Measurements from ENCODE around the gene TMEM190. TPM values are rescaled to one million over a fixed set of nuclear protein-coding genes. Genes with fewer than 3 reads are reported as not detected.
"Not testable (repeated sequence)": the region's sequence is repeated elsewhere in the genome, so short reads cannot be mapped to it uniquely, and the experiment has no call there.

Gene TMEM190
- total RNA-seq (2021) (not detected in 2 replicates), Bru-seq, nascent RNA (not detected), BruChase-seq, experiment 1, labeled RNA remaining after a 2-hour chase (not detected), BruChase-seq, experiment 2, labeled RNA remaining after a 6-hour chase (not detected)
- long read RNA-seq = 0 reads

- H3K27me3 ChIP-seq (replicated peaks; ENCODE audit: insufficient read depth, low read depth, low read length, poor library complexity) = no peaks in the 10 kb centered on the region
- no peak within 1 kb of the TSS for H3K4me3 ChIP-seq (ENCODE audit: low read depth, low read length, poor library complexity, severe bottlenecking)
- intact Hi-C loops (cut with micrococcal nuclease; ENCODE audit: unreplicated experiment) = no loop called here
- POLR2A ChIA-PET (ENCODE audit: low non-redundant PET) = no interaction called here
- no TSS peak for BruUV-seq (replicated peaks)
- TF ChIP-seq CTCF (conservative IDR thresholded peaks at IDR 0.05; ENCODE audit: low read depth, low read length) = no peak
- TF ChIP-seq EZH2 (IDR thresholded peaks at IDR 0.05; ENCODE audit: borderline replicate concordance, low read depth, low read length, poor library complexity, severe bottlenecking) = no peak
- no peaks in the 10 kb centered on the region for H3K9me3 ChIP-seq (ENCODE audit: low read depth, low read length, poor library complexity, severe bottlenecking)
- no peak for DNase-seq (ENCODE audit: low spot score)
- H3K36me3 ChIP-seq (ENCODE audit: insufficient read depth, low read length, poor library complexity, severe bottlenecking) = no peaks in the 10 kb centered on the region
- H3K27ac ChIP-seq (ENCODE audit: low read depth, low read length, poor library complexity, severe bottlenecking) = no peak within 1 kb of the TSS
- H3K4me1 ChIP-seq (ENCODE audit: insufficient read depth, low read length, poor library complexity, severe bottlenecking) = no peaks in the 10 kb centered on the region
- CTCF ChIA-PET = no interaction called here
These were observed at the start of gene TMEM190 for GRCh38 chr19:55376241-55376933. Gene TMEM190 (plus strand): TSS chr19:55376826. CDS start chr19:55376854, 28 bp downstream.

DNA sequence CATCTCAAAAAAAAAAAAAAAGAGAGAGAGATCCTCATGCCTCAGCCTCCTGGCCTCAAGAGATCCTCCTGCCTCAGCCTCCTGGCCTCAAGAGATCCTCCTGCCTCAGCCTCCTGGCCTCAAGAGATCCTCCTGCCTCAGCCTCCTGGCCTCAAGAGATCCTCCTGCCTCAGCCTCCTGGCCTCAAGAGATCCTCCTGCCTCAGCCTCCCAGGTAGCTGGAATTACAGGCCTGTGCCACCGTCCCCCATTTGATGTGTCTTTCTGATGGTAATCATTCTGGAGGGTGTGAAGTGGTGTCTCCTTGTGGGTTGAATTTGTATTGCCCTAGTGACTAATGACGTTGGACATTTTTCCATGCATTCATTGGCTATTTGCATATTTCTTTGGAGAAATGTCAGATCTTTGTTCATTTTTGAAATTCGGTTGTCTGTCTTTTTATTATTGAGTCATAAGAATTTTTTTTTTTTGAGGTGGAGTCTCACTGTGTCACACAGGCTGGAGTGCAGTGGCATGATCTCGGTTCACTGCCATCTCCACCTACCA, 47.8 kb upstream of the TMEM190 start:
- H3K4me3 ChIP-seq (ENCODE audit: low read depth, low read length, poor library complexity, severe bottlenecking); BruUV-seq (replicated peaks); H3K9me3 ChIP-seq (ENCODE audit: low read depth, low read length, poor library complexity, severe bottlenecking); H3K27me3 ChIP-seq (replicated peaks; ENCODE audit: insufficient read depth, low read depth, low read length, poor library complexity); POLR2A ChIA-PET (ENCODE audit: low non-redundant PET); H3K27ac ChIP-seq (ENCODE audit: low read depth, low read length, poor library complexity, severe bottlenecking); intact Hi-C loops (cut with micrococcal nuclease; ENCODE audit: unreplicated experiment); H3K4me1 ChIP-seq (ENCODE audit: insufficient read depth, low read length, poor library complexity, severe bottlenecking); H3K36me3 ChIP-seq (ENCODE audit: insufficient read depth, low read length, poor library complexity, severe bottlenecking): not testable (repeated sequence)
- peak; percentile 56 for DNase-seq (ENCODE audit: low spot score)
- CTCF ChIA-PET = interaction anchor here (0.7 kb wide), 1 partner anchor 33 kb away, joined by 3 read pairs; no protein-coding TSS in a partner anchor

DNA sequence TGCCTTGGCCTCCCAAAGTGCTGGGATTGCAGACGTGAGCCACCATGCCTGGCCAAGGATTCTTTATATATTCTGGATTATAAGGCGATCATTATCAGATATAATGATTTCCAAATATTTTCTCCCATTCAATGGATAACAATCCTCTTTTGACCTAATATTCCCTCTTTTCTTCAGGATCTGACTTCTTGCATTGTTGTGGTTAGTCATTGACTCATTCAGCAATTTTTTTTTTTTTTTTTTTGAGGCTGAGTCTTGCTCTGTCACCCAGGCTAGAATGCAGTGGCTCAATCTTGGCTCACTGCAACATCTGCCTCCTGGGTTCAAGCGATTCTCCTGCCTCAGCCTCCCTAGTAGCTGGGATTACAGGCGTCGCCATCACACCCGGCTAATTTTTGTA, 46.8 kb upstream of the TMEM190 start:
- H3K4me1 ChIP-seq (ENCODE audit: insufficient read depth, low read length, poor library complexity, severe bottlenecking); H3K4me3 ChIP-seq (ENCODE audit: low read depth, low read length, poor library complexity, severe bottlenecking); BruUV-seq (replicated peaks); H3K9me3 ChIP-seq (ENCODE audit: low read depth, low read length, poor library complexity, severe bottlenecking); H3K36me3 ChIP-seq (ENCODE audit: insufficient read depth, low read length, poor library complexity, severe bottlenecking); POLR2A ChIA-PET (ENCODE audit: low non-redundant PET); H3K27ac ChIP-seq (ENCODE audit: low read depth, low read length, poor library complexity, severe bottlenecking); H3K27me3 ChIP-seq (replicated peaks; ENCODE audit: insufficient read depth, low read depth, low read length, poor library complexity); DNase-seq (ENCODE audit: low spot score); intact Hi-C loops (cut with micrococcal nuclease; ENCODE audit: unreplicated experiment): not testable (repeated sequence)
- CTCF ChIA-PET = interaction anchor here (0.7 kb wide), 1 partner anchor 34 kb away, joined by 3 read pairs; no protein-coding TSS in a partner anchor

- ChIA-PET CTCF (no interaction called here), POLR2A (ENCODE audit: low non-redundant PET) (no interaction called here)
- DNase-seq (ENCODE audit: low spot score) = no peak
- intact Hi-C loops (cut with micrococcal nuclease; ENCODE audit: unreplicated experiment) = no loop called here
- TF ChIP-seq CTCF (conservative IDR thresholded peaks at IDR 0.05; ENCODE audit: low read depth, low read length) (no peak), EZH2 (IDR thresholded peaks at IDR 0.05; ENCODE audit: borderline replicate concordance, low read depth, low read length, poor library complexity, severe bottlenecking) (no peak)
- H3K9me3 ChIP-seq (ENCODE audit: low read depth, low read length, poor library complexity, severe bottlenecking) = no peaks in the 10 kb centered on the region
- no peak overlapping the region for H3K4me3 ChIP-seq (ENCODE audit: low read depth, low read length, poor library complexity, severe bottlenecking)
- H3K4me1 ChIP-seq (ENCODE audit: insufficient read depth, low read length, poor library complexity, severe bottlenecking) = peaks cover 8% of the 10 kb centered on the region
- no TSS peak for BruUV-seq (replicated peaks)
- H3K27ac ChIP-seq (ENCODE audit: low read depth, low read length, poor library complexity, severe bottlenecking) = no peak overlapping the region
- H3K27me3 ChIP-seq (replicated peaks; ENCODE audit: insufficient read depth, low read depth, low read length, poor library complexity) = no peaks in the 10 kb centered on the region
- H3K36me3 ChIP-seq (ENCODE audit: insufficient read depth, low read length, poor library complexity, severe bottlenecking) = no peaks in the 10 kb centered on the region
These were observed 42.8 kb upstream of the TMEM190 start for GRCh38 chr19:55333870-55334269.

Data from A673 (cell line).